Endodermal cell (in vitro differentiated cells): ENCODE results near the gene LONRF2. TPM values are rescaled to one million over a fixed set of nuclear protein-coding genes. Genes with fewer than 3 reads are reported as not detected.

ENCODE experiments used
- DNase-seq: peaks from one replicate; pipeline ENCODE4 v3.0.0-alpha.2; 2017
- H3K27ac ChIP-seq: 2 replicates; pipeline ENCODE4 v1.5.1; 2013; ENCODE audit warnings: mild to moderate bottlenecking, low read depth, low read length, moderate library complexity
- H3K27me3 ChIP-seq: 2 replicates; pipeline ENCODE4 v1.6.1; 2013; ENCODE audit warnings: mild to moderate bottlenecking, low read length, moderate library complexity; ENCODE audit not compliant: insufficient read depth, control insufficient read depth, poor library complexity, severe bottlenecking
- H3K36me3 ChIP-seq: 2 replicates; pipeline ENCODE4 v1.7.0; 2013; ENCODE audit warnings: mild to moderate bottlenecking, low read length, moderate library complexity; ENCODE audit not compliant: control insufficient read depth, insufficient read depth
- H3K4me1 ChIP-seq: one replicate; pipeline ENCODE4 v1.7.0; 2013; ENCODE audit warnings: low read length; ENCODE audit not compliant: control insufficient read depth, insufficient read depth
- H3K4me3 ChIP-seq: 2 replicates; pipeline ENCODE4 v1.5.1; 2013; ENCODE audit warnings: mild to moderate bottlenecking, low read length, moderate library complexity
- H3K9ac ChIP-seq: 2 replicates; pipeline ENCODE4 v1.6.1; 2013; ENCODE audit warnings: mild to moderate bottlenecking, low read length, moderate library complexity; ENCODE audit not compliant: poor library complexity, severe bottlenecking; ENCODE audit errors: extremely low read depth
- H3K9me3 ChIP-seq: 2 replicates; pipeline ENCODE4 v1.6.1; 2013; ENCODE audit warnings: mild to moderate bottlenecking, low read length, moderate library complexity; ENCODE audit not compliant: control insufficient read depth
- H3K27ac Mint-ChIP-seq: 2 replicates; pipeline ENCODE4 v1.8.0; 2020; ENCODE audit warnings: mixed read lengths
- H3K27me3 Mint-ChIP-seq: 2 replicates; pipeline ENCODE4 v1.8.0; 2021; ENCODE audit warnings: mild to moderate bottlenecking, mixed read lengths; ENCODE audit not compliant: insufficient read depth
- H3K36me3 Mint-ChIP-seq: 2 replicates; pipeline ENCODE4 v1.8.0; 2020; ENCODE audit warnings: low read depth, mixed read lengths
- H3K4me1 Mint-ChIP-seq: 2 replicates; pipeline ENCODE4 v1.8.0; 2020; ENCODE audit warnings: mixed read lengths
- H3K4me3 Mint-ChIP-seq: 2 replicates; pipeline ENCODE4 v1.8.0; 2020; ENCODE audit warnings: mild to moderate bottlenecking, moderate library complexity, mixed read lengths
- H3K9me3 Mint-ChIP-seq: 2 replicates; pipeline ENCODE4 v1.8.0; 2020; ENCODE audit warnings: mild to moderate bottlenecking, mixed read lengths
- WGBS, 2 experiments: methylation state at CpG; one replicate each; pipeline versions ENCODE4 v1.1.5 to v1.1.7; 2013; ENCODE audit warnings: missing lambda C conversion rate in 2 of 2, mixed read lengths in 1 of 2; ENCODE audit not compliant: insufficient coverage in 1 of 2, insufficient read length in 1 of 2; 5-methylcytosine and 5-hydroxymethylcytosine counted together
- total RNA-seq, 2 donors: library from RNA; stranded (reverse); fragmentation: NEBNext Ultra II Directional in 1 of 2; extraction: Animal tissue kit (Norgen Biotek cat#: 25700) in 1 of 2; gene quantifications; 2 replicates in 1 of 2; 3 replicates in 1 of 2; pipeline ENCODE4 v1.2.1, GENCODE V29; 2021
- TF ChIP-seq, protein P1 (sequence below): fragments of 200-600 bp; sonication (generic); conservative IDR thresholded peaks from 2 replicates; pipeline ENCODE4 v1.5.0; 2021; ENCODE audit warnings: antibody characterized with exemption, mild to moderate bottlenecking

Gene LONRF2
- total RNA-seq, 2 donors from 2014 or later = 0.40 to 0.71 TPM

DNA sequence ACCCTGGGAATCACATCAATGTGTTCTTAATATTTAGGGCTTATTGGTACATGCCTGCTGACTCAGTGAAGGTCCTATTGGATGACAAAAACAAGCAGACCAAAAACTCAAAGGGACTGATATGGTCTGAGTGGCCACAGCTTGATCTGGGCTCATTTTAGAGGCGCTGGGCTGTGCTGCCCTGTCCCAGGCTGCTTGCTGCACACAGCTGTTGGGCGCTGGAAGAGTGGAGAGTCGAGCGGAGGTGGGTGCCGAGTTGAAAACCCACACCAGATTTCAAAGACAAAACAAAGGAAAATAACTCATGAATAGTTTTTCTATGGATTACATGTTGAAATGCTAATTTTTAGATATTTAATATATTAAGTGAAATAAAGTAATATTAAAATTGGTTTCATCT lies 68.5 kb downstream of the LONRF2 start:
- H3K27me3 ChIP-seq = no peaks in the 10 kb centered on the region
- no peaks in the 10 kb centered on the region for H3K9me3 Mint-ChIP-seq
- H3K4me1 ChIP-seq = no peaks in the 10 kb centered on the region
- H3K36me3 Mint-ChIP-seq = no peaks in the 10 kb centered on the region
- no peak overlapping the region for H3K4me3 Mint-ChIP-seq
- H3K4me3 ChIP-seq = no peak overlapping the region
- H3K9ac ChIP-seq = no peak overlapping the region
- H3K27ac ChIP-seq = no peak overlapping the region
- DNase-seq = no peak
- H3K4me1 Mint-ChIP-seq = no peaks in the 10 kb centered on the region
- TF ChIP-seq, protein P1, sequence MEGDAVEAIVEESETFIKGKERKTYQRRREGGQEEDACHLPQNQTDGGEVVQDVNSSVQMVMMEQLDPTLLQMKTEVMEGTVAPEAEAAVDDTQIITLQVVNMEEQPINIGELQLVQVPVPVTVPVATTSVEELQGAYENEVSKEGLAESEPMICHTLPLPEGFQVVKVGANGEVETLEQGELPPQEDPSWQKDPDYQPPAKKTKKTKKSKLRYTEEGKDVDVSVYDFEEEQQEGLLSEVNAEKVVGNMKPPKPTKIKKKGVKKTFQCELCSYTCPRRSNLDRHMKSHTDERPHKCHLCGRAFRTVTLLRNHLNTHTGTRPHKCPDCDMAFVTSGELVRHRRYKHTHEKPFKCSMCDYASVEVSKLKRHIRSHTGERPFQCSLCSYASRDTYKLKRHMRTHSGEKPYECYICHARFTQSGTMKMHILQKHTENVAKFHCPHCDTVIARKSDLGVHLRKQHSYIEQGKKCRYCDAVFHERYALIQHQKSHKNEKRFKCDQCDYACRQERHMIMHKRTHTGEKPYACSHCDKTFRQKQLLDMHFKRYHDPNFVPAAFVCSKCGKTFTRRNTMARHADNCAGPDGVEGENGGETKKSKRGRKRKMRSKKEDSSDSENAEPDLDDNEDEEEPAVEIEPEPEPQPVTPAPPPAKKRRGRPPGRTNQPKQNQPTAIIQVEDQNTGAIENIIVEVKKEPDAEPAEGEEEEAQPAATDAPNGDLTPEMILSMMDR = no peak
- H3K36me3 ChIP-seq = no peaks in the 10 kb centered on the region
- no peak overlapping the region for H3K27ac Mint-ChIP-seq
- peaks cover 5% of the 10 kb centered on the region for H3K27me3 Mint-ChIP-seq
- 89% methylated on average over 5 of the region's 5 CpGs; no CpG with 5 or more reads in 1 of the 2 experiments for WGBS, 2 experiments
- H3K9me3 ChIP-seq = no peaks in the 10 kb centered on the region

DNA sequence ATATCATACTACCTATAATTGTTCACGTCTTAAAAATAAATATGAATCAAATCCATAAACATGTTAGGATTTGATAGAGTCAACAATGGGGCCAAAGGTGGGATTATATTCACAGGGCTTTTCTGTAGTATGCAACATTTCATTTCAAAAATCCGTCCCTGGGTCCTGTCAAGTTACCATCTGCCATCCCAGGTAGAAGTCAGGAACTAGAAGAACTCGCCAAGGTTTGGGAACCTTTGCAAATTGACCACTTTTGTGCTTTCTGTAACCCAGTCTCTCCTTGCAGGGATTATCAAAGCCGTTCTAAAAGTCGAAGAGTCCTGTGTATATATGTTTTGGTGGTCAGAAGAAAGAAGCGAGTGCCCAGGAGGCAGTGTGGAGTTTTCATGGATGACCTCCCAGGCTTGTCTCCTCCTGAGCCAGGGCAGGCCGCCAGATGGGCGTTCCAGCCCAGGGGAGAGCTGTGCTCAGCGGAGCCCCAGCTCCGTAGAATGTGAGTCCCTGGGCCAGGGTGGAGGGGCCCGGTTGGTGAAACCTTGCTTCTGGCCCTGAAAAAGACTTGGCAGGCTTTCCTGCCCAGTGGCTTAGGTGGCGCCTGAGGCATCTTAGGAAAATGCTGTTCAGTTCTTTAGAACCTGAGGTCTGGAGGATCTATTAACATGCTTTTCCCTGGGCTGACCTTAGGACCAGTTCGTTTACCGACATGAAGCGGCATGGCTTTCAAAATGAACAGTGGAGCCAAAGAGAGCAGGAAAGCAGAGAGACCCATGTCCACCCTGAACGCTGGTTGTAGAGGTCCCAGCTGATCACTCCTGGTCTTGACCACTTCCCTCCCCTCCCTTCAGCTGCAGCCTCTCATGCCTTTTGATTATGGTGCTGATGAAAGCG lies 69.2 kb downstream of the LONRF2 start:
- TF ChIP-seq, protein P1 = no peak
- Histone ChIP-seq H3K36me3 (no peaks in the 10 kb centered on the region), H3K4me1 (no peaks in the 10 kb centered on the region), H3K9me3 (no peaks in the 10 kb centered on the region), H3K27ac (no peak overlapping the region), H3K27me3 (no peaks in the 10 kb centered on the region), H3K9ac (no peak overlapping the region), H3K4me3 (no peak overlapping the region)
- no peak overlapping the region for H3K27ac Mint-ChIP-seq
- no peaks in the 10 kb centered on the region for H3K36me3 Mint-ChIP-seq
- peaks cover 5% of the 10 kb centered on the region for H3K27me3 Mint-ChIP-seq
- WGBS, 2 experiments = 91 to 93% methylated on average over 13 to 17 of the region's 17 CpGs
- peak; percentile 13 for DNase-seq
- no peaks in the 10 kb centered on the region for H3K4me1 Mint-ChIP-seq
- no peaks in the 10 kb centered on the region for H3K9me3 Mint-ChIP-seq
- H3K4me3 Mint-ChIP-seq = no peak overlapping the region

DNA sequence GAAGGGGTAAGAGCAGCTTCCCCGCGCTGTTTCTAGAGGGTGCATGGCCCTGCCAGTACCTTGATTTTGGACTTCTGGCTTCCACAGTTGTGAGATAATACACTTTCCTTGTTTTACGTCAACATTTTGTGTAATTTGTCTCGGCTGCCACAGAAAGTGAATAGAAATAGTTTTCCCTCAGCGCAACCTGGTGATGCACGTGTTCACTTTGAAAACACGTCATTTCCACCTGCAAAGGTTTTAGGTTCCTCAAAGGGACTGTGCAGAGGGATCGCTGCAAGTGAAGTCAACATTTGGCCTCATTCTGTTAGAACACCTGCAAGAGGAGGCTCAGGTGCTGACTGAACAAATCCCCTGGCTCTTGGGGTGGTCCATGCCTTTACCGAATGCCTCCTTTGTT lies 71.7 kb downstream of the LONRF2 start:
- no peak for DNase-seq
- Mint-ChIP-seq H3K27me3 (peaks cover 11% of the 10 kb centered on the region), H3K4me1 (peaks cover 1% of the 10 kb centered on the region), H3K4me3 (no peak overlapping the region), H3K27ac (no peak overlapping the region), H3K36me3 (no peaks in the 10 kb centered on the region), H3K9me3 (no peaks in the 10 kb centered on the region)
- no peak overlapping the region for H3K4me3 ChIP-seq
- peaks cover 3% of the 10 kb centered on the region for H3K27me3 ChIP-seq
- H3K4me1 ChIP-seq = peaks cover 3% of the 10 kb centered on the region
- TF ChIP-seq, protein P1 = no peak
- WGBS, 2 experiments = 90 to 95% methylated on average over 9 of the region's 9 CpGs
- no peak overlapping the region for H3K27ac ChIP-seq
- H3K9me3 ChIP-seq = no peaks in the 10 kb centered on the region
- no peak overlapping the region for H3K9ac ChIP-seq
- H3K36me3 ChIP-seq = no peaks in the 10 kb centered on the region
